ENCODE data around the gene TBL1XR1.

Gene TBL1XR1

GRCh38 chr3:177045767-177046166, 151.5 kb downstream of the TBL1XR1 start:
- WGBS, 2 experiments (ENCODE audit: insufficient coverage in 2 of 2), result 100% methylated on average over 1 of the region's 2 CpGs; no CpG with 5 or more reads in 1 of the 2 experiments
- no peak overlapping the region for H3K27ac ChIP-seq (ENCODE audit: low read depth, low read length, severe bottlenecking)
- no peak overlapping the region for H3K4me3 ChIP-seq (ENCODE audit: extremely low read depth, insufficient read depth, low read length, poor library complexity, severe bottlenecking)
- peaks cover 83% of the 10 kb centered on the region for H3K36me3 ChIP-seq (ENCODE audit: control insufficient read depth, insufficient read depth, low read length)
- H3K4me1 ChIP-seq (ENCODE audit: control insufficient read depth, insufficient read depth, low read length, poor library complexity, severe bottlenecking), result no peaks in the 10 kb centered on the region
- no peaks in the 10 kb centered on the region for H3K9me3 ChIP-seq (ENCODE audit: control insufficient read depth, low read length)

- Histone ChIP-seq H3K27ac (ENCODE audit: low read depth, low read length, severe bottlenecking) (no peak overlapping the region), H3K4me1 (ENCODE audit: control insufficient read depth, insufficient read depth, low read length, poor library complexity, severe bottlenecking) (no peaks in the 10 kb centered on the region), H3K9me3 (ENCODE audit: control insufficient read depth, low read length) (no peaks in the 10 kb centered on the region), H3K4me3 (ENCODE audit: extremely low read depth, insufficient read depth, low read length, poor library complexity, severe bottlenecking) (no peak overlapping the region), H3K36me3 (ENCODE audit: control insufficient read depth, insufficient read depth, low read length) (peaks cover 81% of the 10 kb centered on the region)
- 97 to 100% methylated on average over 5 of the region's 7 CpGs for WGBS, 2 experiments (ENCODE audit: insufficient coverage in 2 of 2)
These were observed 152.1 kb downstream of the TBL1XR1 start for GRCh38 chr3:177045222-177045621.

- 86 to 100% methylated on average over 2 to 3 of the region's 8 CpGs for WGBS, 2 experiments (ENCODE audit: insufficient coverage in 2 of 2)
- Histone ChIP-seq H3K4me3 (ENCODE audit: extremely low read depth, insufficient read depth, low read length, poor library complexity, severe bottlenecking) (no peak overlapping the region), H3K4me1 (ENCODE audit: control insufficient read depth, insufficient read depth, low read length, poor library complexity, severe bottlenecking) (peaks cover 8% of the 10 kb centered on the region), H3K9me3 (ENCODE audit: control insufficient read depth, low read length) (no peaks in the 10 kb centered on the region), H3K36me3 (ENCODE audit: control insufficient read depth, insufficient read depth, low read length) (peaks cover 82% of the 10 kb centered on the region), H3K27ac (ENCODE audit: low read depth, low read length, severe bottlenecking) (no peak overlapping the region)
These were observed 155.3 kb downstream of the TBL1XR1 start for GRCh38 chr3:177041730-177042551.

- 92 to 97% methylated on average over 2 of the region's 2 CpGs for WGBS, 2 experiments (ENCODE audit: insufficient coverage in 2 of 2)
- peaks cover 81% of the 10 kb centered on the region for H3K36me3 ChIP-seq (ENCODE audit: control insufficient read depth, insufficient read depth, low read length)
These were observed 156.1 kb downstream of the TBL1XR1 start for GRCh38 chr3:177041021-177041729.

GRCh38 chr3:177039490-177040274, 157.6 kb downstream of the TBL1XR1 start:
- no peak overlapping the region for H3K4me3 ChIP-seq (ENCODE audit: extremely low read depth, insufficient read depth, low read length, poor library complexity, severe bottlenecking)
- 95 to 96% methylated on average over 2 to 3 of the region's 4 CpGs for WGBS, 2 experiments (ENCODE audit: insufficient coverage in 2 of 2)
- H3K4me1 ChIP-seq (ENCODE audit: control insufficient read depth, insufficient read depth, low read length, poor library complexity, severe bottlenecking), result peaks cover 8% of the 10 kb centered on the region
- H3K9me3 ChIP-seq (ENCODE audit: control insufficient read depth, low read length), result no peaks in the 10 kb centered on the region
- H3K27ac ChIP-seq (ENCODE audit: low read depth, low read length, severe bottlenecking), result no peak overlapping the region
- peaks cover 81% of the 10 kb centered on the region for H3K36me3 ChIP-seq (ENCODE audit: control insufficient read depth, insufficient read depth, low read length)

More at GRCh38 chr3:177041021-177041729, 156.1 kb downstream of the TBL1XR1 start:
- Histone ChIP-seq H3K4me1 (ENCODE audit: control insufficient read depth, insufficient read depth, low read length, poor library complexity, severe bottlenecking) (peaks cover 8% of the 10 kb centered on the region), H3K27ac (ENCODE audit: low read depth, low read length, severe bottlenecking) (no peak overlapping the region), H3K9me3 (ENCODE audit: control insufficient read depth, low read length) (no peaks in the 10 kb centered on the region), H3K4me3 (ENCODE audit: extremely low read depth, insufficient read depth, low read length, poor library complexity, severe bottlenecking) (no peak overlapping the region)

GRCh38 chr3:177037241-177037640, 160.0 kb downstream of the TBL1XR1 start:
- Histone ChIP-seq H3K36me3 (ENCODE audit: control insufficient read depth, insufficient read depth, low read length) (peaks cover 83% of the 10 kb centered on the region), H3K27ac (ENCODE audit: low read depth, low read length, severe bottlenecking) (no peak overlapping the region), H3K4me1 (ENCODE audit: control insufficient read depth, insufficient read depth, low read length, poor library complexity, severe bottlenecking) (peaks cover 8% of the 10 kb centered on the region), H3K4me3 (ENCODE audit: extremely low read depth, insufficient read depth, low read length, poor library complexity, severe bottlenecking) (no peak overlapping the region), H3K9me3 (ENCODE audit: control insufficient read depth, low read length) (no peaks in the 10 kb centered on the region)
- 93% methylated on average over 4 of the region's 4 CpGs; no CpG with 5 or more reads in 1 of the 2 experiments for WGBS, 2 experiments (ENCODE audit: insufficient coverage in 2 of 2)

GRCh38 chr3:177035676-177036075, 161.6 kb downstream of the TBL1XR1 start:
- Histone ChIP-seq H3K36me3 (ENCODE audit: control insufficient read depth, insufficient read depth, low read length) (peaks cover 79% of the 10 kb centered on the region), H3K4me3 (ENCODE audit: extremely low read depth, insufficient read depth, low read length, poor library complexity, severe bottlenecking) (no peak overlapping the region), H3K9me3 (ENCODE audit: control insufficient read depth, low read length) (no peaks in the 10 kb centered on the region), H3K4me1 (ENCODE audit: control insufficient read depth, insufficient read depth, low read length, poor library complexity, severe bottlenecking) (peaks cover 8% of the 10 kb centered on the region), H3K27ac (ENCODE audit: low read depth, low read length, severe bottlenecking) (no peak overlapping the region)
- 93 to 100% methylated on average over 2 of the region's 4 CpGs for WGBS, 2 experiments (ENCODE audit: insufficient coverage in 2 of 2)

GRCh38 chr3:177034832-177035475, 162.3 kb downstream of the TBL1XR1 start:
- peaks cover 77% of the 10 kb centered on the region for H3K36me3 ChIP-seq (ENCODE audit: control insufficient read depth, insufficient read depth, low read length)
- H3K9me3 ChIP-seq (ENCODE audit: control insufficient read depth, low read length), result no peaks in the 10 kb centered on the region
- H3K27ac ChIP-seq (ENCODE audit: low read depth, low read length, severe bottlenecking), result no peak overlapping the region
- 96 to 100% methylated on average over 1 to 2 of the region's 3 CpGs for WGBS, 2 experiments (ENCODE audit: insufficient coverage in 2 of 2)
- H3K4me3 ChIP-seq (ENCODE audit: extremely low read depth, insufficient read depth, low read length, poor library complexity, severe bottlenecking), result no peak overlapping the region
- H3K4me1 ChIP-seq (ENCODE audit: control insufficient read depth, insufficient read depth, low read length, poor library complexity, severe bottlenecking), result peaks cover 8% of the 10 kb centered on the region

GRCh38 chr3:177026505-177027277, 170.6 kb downstream of the TBL1XR1 start:
- H3K27ac ChIP-seq (ENCODE audit: low read depth, low read length, severe bottlenecking), result no peak overlapping the region
- WGBS, 2 experiments (ENCODE audit: insufficient coverage in 2 of 2), result 91 to 100% methylated on average over 1 to 2 of the region's 3 CpGs
- peaks cover 62% of the 10 kb centered on the region for H3K36me3 ChIP-seq (ENCODE audit: control insufficient read depth, insufficient read depth, low read length)
- no peak overlapping the region for H3K4me3 ChIP-seq (ENCODE audit: extremely low read depth, insufficient read depth, low read length, poor library complexity, severe bottlenecking)
- no peaks in the 10 kb centered on the region for H3K4me1 ChIP-seq (ENCODE audit: control insufficient read depth, insufficient read depth, low read length, poor library complexity, severe bottlenecking)
- no peaks in the 10 kb centered on the region for H3K9me3 ChIP-seq (ENCODE audit: control insufficient read depth, low read length)

Measured in mesodermal cell (in vitro differentiated cells).